RPMI8226 (cell line): ENCODE measurements around the gene KRTAP5-2.

Experiments used
- DNase-seq: peaks from one replicate; pipeline ENCODE4 v3.0.0-alpha.2; 2015

The KRTAP5-2 gene

GRCh38 chr11:1566381-1567051 is 31.6 kb downstream of the KRTAP5-2 start:
- DNase-seq = peak; percentile 0

- DNase-seq = peak; percentile 1
Measured at GRCh38 chr11:1565904-1566247, 32.2 kb downstream of the KRTAP5-2 start.

GRCh38 chr11:1565173-1565903 is 32.8 kb downstream of the KRTAP5-2 start:
- peak; percentile 1 for DNase-seq

- DNase-seq = peak; percentile 75
Measured at GRCh38 chr11:1564535-1565172, 33.4 kb downstream of the KRTAP5-2 start.

GRCh38 chr11:1563697-1564534 is 34.2 kb downstream of the KRTAP5-2 start:
- DNase-seq = peak; percentile 31

- no peak for DNase-seq
Measured at GRCh38 chr11:1563149-1563638, 34.9 kb downstream of the KRTAP5-2 start.

- DNase-seq = no peak
Measured at GRCh38 chr11:1562469-1563148, 35.5 kb downstream of the KRTAP5-2 start.

GRCh38 chr11:1561955-1562354 is 36.1 kb downstream of the KRTAP5-2 start:
- no peak for DNase-seq

- DNase-seq = no peak
Measured at GRCh38 chr11:1561266-1561665, 36.8 kb downstream of the KRTAP5-2 start.

- DNase-seq = no peak
Measured at GRCh38 chr11:1560649-1561251, 37.3 kb downstream of the KRTAP5-2 start.

- DNase-seq = no peak
Measured at GRCh38 chr11:1560002-1560648, 38.0 kb downstream of the KRTAP5-2 start.

- DNase-seq = peak; percentile 87
Measured at GRCh38 chr11:1559111-1559951, 38.8 kb downstream of the KRTAP5-2 start.

GRCh38 chr11:1558775-1559110 is 39.4 kb downstream of the KRTAP5-2 start:
- DNase-seq = no peak

- no peak for DNase-seq
Measured at GRCh38 chr11:1557904-1558774, 40.0 kb downstream of the KRTAP5-2 start.

GRCh38 chr11:1557051-1557884 is 40.8 kb downstream of the KRTAP5-2 start:
- DNase-seq = no peak

- no peak for DNase-seq
Measured at GRCh38 chr11:1556278-1556902, 41.7 kb downstream of the KRTAP5-2 start.

GRCh38 chr11:1555713-1556153 is 42.4 kb downstream of the KRTAP5-2 start:
- DNase-seq = no peak
